NCI-H69 (cell line): Measurements from ENCODE around the gene PALLD.

Experiments
- DNase-seq: peaks from one replicate; lab custom pipeline; 2025; lab: John Stamatoyannopoulos, UW

The PALLD gene

DNA sequence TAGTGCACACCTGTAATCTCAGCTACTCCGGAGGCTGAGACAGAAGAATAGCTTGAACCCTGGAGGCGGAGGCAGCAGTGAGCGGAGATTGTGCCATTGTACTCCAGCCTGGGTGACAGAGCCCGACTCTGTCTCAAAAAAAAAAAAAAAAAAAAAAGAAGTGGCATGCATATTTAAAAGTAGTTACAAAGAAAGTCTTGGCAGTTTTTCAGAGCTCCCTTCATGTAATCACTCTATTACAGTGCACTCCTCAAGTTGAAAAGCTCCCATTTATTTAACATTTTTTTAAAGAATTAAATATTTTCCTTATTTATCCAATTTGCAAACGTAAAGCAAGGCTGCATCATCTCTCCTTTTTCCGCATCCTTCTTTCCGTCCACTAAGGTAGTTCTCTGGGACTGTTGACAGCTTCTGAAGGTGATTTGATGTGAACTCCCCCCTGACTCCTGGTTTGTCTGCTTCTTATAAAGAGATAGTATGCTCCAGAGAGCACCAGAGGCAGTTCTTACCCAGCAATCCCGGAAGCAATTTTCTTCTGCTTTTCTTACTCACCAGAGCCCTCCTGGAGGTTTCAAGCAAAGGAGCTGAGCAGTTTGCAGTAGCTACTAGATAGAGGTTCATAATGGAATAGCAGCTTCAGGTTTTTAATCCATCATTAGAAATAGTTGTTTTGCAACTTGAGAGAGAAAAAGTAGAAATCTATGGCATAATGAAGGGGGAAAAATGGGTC, 151.0 kb downstream of the PALLD start:
- peak; percentile 48 for DNase-seq

DNA sequence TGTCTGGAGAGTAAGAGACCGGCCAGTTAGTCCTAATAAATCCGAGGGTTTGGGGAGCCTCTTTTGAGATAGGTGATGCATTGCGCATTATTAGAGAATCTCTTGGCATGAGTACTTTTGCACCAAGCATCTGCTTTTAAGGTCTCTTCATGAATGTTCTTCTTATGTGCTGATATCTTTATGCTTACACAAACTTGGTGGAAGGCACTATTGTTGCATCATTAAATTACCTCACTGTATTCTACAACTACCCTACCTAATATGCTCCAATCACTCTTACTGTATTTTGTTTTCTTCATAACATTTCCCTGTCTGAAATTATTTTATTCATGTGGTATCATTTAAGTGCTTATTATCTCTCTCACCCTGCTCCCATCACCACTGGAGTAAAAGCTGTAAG, 151.6 kb downstream of the PALLD start:
- DNase-seq = no peak

DNA sequence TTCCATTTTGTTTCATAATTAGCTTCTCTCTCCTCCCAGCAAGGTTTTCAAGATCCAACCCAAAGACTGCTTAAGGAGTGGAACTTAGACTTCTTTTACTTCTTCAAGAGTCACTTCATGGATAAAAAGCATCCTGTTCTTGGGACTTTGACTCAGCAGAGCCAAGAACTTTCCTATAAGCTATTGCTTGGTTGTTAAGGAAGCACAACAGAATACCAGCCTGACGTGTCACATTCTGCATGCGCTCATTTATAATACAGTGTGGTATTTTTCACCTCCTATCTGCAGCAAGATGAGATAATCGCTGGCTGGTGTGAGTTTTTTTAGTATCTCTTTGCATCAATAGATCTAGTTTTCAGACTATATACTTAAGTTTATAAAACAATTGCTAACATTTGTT, 152.1 kb downstream of the PALLD start:
- DNase-seq = peak; percentile 39

DNA sequence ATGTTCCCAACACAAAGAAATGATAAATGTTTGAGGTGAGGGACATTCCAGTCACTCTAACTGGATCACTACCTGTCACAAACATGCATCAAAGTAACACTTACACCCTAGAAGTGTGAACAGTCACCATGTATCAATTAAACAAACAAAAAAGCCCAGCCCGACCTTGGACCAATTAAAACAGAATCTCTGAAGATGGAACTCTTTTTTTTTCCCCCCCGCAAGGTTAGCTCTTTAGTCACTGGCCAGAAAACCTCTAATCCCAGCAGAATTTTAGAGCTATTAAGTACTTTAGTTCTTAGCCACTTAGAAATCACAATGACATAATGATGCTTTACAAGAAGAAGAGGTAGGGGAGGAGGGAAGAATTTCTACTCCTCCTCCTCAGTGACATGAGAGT, 154.5 kb downstream of the PALLD start:
- peak; percentile 50 for DNase-seq

DNA sequence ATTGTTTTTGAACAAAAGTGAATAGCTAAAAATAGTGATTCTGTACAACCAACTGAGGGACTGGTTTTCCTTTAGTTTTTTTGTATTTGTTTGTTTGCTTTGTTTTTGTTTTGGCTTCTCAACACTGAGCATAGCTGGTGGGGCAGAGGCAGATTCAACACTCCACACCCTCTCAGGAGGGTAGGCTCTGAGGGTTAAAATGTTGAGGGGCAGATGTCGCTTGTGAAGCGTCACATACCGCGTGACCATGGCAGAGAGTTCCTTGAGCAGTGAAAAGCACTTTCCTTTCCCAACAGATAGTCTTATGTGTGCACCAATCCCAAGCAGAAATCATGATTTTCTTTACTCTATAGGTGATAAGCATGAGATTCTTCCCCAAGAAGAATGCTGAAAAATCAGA, 155.0 kb downstream of the PALLD start:
- no peak for DNase-seq

DNA sequence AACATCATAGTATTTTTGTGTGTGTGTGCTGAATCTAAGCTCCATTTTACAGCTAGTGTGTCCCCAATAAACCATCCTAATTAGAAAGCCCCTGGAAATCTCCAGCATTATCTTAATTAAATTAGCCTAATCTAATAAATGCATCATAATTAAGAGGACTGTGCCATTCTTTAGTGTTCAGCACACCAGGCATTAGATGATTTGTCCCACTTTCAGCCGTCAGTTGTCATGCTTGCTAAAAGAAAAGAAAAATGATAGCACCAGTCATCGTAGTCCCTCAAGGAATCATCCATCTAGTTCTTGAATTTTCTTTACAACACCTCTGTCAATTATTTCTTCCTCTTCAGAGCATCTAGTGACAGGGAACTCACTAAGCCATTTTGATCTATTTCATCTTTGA, 155.9 kb downstream of the PALLD start:
- DNase-seq = no peak

DNA sequence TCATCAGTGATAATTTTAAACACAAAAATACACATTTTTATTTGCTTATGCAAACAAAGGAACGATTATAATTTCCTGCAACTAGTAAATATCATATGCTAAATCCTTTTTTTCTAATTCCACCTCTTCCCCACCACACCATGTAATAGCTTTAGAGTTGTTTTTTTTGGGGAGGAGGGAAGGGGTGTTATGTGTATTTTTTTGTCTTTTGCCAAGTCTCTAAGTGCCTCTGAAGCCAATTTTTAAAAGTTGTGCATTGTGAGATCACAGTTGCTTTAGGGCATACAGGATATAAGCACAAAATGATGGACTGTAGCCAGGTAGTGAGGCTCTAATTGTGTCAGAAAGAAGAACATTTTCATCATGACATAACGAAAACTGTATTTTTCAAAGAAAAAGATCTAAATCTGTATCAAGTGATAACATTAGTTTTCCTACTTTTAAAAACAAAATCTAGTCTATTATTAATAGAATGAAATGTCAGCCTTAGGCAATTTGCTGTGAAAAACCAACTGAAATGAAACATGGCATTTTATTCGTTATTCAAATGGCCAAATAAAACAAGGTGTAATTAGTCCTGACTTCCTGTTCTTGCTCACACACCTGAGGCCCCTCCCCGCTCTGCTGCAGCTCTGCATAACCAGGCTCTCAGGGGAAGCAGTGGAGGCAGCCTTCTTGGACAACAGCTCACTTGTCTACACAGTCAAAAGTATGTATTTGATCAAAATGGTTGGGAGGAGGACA, 157.4 kb downstream of the PALLD start:
- peak; percentile 93 for DNase-seq

DNA sequence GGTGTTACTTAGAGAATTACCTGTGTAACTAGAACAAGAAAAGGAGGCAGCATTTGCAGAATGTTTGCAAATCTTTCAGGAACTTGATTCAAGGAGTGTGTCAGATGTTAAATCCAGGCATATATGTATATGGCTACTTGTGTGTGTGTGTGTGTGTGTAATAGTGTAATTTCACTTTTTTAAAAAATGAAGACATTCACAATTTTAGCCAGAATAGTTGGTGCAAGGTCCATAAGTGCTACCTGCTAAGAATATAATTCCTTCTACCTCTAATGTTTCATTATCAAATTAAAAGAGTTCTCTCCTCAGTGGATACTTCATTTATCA, 158.0 kb downstream of the PALLD start:
- no peak for DNase-seq

DNA sequence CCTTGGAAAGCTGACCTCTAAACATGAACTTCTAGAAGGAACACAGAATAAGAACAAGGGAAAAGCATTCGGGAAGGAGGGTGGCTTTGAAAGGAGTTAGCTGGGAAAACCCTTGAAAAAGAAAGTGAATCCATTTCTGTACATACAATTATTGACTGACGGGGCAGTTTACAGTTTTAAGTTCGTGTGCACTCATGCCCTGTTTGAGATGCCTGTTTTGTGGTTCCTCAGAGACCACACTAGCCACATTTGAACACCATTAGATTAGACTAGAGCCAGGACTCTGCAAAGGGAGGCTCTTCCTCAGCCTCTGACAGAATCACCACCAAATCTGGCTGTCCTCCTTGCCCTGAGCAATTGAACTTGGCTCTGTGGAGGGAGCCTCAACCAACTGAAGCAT, 158.3 kb downstream of the PALLD start:
- DNase-seq = peak; percentile 70

DNA sequence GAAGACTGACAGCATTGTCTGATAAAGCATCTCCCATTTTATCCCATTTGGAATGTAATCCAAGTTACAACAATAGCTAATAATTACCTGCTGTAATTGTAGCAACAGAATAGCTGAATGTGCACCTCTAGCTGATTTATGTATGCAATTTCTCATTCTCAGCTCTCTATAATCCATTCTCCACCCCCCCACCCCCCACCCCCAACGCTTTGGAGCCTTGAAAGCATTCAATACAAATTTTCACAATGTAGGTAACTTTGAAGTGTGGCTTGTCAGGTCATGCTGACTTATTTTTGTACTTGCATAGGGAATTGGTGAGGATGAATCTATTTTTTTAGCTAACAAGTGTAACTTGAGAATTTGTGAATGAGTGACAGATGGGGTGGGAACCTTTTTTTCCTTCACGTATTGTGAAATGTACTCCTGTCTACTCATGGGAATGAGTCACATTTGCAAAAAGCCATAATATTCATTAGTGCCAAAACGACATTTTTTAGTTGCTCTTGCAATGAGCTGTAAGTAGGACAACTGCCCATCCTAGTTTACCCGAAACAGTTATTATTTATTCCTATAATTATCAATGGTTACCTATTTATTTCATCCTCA, 159.3 kb downstream of the PALLD start:
- DNase-seq = peak; percentile 82

DNA sequence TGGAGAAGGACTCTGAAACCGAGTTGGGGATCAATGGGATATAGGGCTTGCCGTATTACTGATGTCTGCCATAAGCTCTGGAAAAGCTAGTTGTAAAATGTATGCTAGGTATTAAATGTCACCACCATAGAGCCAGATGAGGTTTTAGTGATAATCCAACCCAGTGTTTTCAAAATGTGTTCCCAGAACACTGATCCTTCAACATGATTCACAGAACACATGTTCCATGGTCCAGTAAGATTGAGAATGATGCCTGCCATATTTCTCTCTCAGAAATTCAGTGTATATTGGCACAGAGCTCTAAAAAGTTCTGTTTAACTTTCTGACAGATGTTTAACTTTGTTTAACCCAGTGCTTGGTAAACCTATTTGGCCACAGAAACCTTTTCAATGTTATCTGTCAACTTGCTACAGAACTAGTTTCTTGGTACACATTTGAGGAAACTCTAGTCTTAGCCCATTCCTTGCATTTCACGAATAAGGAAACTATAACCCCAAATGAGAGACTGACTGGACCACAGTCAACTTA, 160.2 kb downstream of the PALLD start:
- no peak for DNase-seq

DNA sequence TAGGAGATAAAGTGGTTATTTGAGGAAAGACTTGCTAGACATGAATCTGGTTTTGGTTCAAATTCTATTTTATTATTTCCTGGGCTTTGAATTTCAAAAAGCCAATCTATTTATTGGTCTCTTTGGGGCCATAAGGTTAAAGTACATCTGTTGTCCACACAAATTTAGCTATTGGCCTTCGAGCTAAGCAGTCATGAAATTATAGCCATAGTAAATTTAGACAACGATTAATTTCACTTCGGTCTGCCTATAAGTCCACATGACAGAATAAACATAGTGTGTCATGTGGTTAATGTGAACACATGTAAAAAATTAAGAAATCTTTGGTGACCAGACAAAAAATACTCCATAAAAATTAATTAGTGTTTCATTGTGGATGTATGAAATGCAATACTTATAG, 161.9 kb downstream of the PALLD start:
- peak; percentile 17 for DNase-seq

DNA sequence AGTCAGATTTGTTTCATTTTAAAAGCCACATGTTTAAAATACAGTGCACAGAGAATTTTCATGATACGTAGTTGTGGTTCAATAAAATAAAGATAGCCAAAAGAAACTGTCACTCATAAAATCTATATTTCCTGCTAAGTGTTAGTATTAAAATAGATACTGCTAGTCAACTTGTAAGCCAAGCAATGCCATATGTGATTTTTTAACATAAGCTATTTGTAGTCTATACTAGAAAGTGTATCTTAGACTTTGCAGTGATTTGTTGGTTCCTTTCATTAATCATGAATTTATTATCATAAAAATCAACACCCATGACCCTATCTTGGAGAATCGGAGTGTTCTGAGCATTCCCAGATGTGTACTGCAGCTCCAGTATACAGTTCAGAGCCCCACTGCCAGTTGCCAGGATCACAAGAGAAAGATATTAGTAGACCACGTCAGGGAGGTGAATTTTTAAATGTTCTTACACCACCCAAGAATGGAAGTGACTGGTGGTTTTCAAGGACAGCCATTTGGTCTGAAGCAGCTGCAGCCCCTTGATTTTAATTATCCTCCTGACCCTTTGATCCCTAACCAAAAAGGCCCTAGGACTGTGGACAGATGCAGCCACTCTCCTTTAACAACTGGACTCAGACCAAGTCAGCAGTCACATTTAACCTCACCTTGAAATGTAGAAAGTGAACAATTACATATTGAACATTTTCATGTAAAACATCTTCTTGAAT, 163.1 kb downstream of the PALLD start:
- peak; percentile 65 for DNase-seq

DNA sequence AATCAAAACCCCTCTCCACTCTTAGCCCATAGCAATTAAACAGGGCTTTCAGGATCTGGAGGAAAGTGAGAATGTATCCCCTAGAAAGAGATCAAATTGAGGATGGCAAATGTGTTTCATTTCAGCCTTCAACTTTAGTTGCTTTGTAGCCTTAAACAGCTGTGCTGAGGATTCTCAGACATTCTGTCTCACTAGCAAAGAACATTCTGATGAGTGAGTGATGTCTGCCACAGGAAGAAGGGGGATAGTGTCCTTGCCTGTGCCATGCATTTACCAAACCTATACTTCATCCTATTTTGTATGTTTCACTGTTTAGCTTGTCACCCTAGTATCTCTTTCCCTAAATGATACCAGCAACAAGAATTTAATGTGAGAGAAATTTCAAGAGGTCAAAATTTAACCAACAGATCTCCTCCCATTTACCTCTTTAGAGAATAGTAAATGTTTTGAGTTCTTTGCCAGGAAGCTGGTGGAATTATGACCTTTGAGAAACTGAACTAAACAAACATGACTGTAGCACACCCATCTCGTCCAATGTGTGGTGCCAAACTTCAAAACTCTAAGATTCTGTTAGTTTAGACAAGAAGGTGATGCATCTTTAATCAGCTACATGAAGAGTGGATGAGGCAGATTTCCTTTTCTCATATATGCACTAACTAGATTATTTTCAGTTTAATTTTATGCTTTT, 165.6 kb downstream of the PALLD start:
- DNase-seq = peak; percentile 12

DNA sequence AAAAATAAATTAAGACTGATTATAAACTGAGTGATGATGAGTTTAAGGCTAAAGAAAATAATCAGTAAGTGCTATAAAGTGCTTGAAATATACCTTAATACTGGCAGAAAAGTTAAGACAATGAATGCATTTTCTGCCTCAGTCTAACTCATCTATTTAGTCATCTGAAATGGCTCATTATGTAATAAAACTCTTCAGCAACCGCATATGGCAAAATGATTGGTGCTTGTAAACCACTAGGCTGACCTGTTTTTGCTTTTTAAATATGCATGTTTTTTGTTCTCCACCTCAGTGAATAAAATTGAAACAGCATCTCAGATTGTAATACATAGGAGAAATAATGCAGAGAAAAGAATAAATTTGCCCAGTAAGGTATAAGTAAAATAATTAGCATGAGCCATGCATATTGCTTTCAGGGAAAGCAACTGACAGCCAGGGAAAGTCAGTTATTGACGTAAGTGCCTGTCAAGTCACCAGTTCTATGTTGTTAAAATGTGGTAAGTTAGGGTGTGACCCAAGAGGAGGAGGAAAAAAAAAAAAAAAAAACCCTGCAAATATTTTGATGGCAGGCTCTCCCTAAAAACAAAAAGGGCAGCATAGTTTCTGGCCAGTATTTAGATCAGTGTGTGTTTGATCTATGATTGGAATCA, 167.5 kb downstream of the PALLD start:
- DNase-seq = no peak

DNA sequence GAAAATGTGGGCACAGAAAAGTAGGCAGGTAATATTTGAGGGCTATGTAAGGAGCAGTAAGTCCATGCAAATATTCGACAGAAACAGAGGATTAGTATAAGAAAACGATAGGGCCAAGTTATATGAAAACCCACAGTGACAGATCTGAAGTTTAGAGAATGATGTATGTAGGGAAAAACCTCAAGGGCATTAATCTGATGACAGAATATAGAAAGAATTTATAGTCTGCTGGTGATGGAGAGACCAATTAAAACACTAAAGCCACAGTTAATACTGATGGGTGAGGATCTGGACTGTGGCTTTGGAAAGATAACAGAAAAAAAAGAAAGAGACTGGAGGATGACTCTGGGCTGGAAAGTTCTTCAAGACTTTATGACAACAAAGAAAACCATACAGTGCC, 169.7 kb downstream of the PALLD start:
- DNase-seq = no peak

DNA sequence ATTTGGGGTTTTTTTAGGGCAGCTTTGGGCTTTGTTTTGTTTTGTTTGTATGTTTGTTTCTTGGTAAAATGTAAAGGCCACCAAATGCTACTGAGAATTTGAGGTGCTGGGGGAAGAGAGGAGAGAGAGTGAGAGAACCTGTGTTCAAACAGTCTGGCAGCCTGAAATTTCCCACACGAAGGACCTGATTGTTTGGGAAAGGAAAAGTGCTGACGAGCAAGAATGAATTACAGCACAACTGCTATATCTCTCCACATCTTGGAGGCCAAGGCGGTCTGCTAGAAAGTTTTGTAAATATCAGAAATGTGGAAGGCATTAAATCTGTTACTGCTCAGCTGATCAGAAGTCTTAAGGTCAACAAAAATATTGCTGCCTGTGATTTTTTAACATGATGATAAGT, 170.5 kb downstream of the PALLD start:
- no peak for DNase-seq

DNA sequence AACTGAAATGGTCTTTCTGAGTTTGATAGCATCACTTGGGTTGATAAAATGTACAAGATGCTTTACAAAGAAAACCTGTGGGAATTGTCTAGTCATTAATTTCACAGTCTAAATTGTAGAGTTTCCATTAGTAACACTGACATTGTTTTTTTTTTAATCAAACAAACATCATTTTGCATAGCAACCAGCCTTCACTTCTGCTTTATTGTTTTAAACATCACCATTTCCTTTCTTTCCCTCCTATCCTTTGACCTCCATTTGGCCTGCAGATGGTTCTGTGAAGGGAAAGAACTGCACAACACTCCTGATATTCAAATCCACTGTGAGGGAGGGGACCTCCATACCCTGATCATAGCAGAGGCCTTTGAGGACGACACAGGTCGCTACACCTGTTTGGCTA, 171.1 kb downstream of the PALLD start:
- DNase-seq = peak; percentile 33

DNA sequence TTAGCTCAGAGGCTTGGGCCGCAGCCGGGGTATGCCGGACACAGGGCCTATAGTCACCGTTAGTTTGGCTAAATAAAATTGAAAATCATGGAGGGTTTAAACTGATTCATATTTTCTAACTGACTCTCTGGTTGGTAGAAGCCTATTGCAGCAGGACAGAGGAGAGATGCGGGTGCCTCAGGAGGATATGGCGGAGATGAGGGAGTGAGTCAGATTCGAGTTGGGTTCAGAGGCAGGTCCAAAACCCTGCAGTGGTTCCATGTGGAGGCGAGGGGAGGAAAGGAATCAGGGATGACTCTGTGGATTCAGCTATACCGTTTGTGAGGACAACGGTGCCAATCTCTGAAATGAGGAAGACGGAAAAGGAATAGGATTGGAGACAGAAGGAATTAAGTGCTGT, 176.6 kb downstream of the PALLD start:
- DNase-seq = no peak

DNA sequence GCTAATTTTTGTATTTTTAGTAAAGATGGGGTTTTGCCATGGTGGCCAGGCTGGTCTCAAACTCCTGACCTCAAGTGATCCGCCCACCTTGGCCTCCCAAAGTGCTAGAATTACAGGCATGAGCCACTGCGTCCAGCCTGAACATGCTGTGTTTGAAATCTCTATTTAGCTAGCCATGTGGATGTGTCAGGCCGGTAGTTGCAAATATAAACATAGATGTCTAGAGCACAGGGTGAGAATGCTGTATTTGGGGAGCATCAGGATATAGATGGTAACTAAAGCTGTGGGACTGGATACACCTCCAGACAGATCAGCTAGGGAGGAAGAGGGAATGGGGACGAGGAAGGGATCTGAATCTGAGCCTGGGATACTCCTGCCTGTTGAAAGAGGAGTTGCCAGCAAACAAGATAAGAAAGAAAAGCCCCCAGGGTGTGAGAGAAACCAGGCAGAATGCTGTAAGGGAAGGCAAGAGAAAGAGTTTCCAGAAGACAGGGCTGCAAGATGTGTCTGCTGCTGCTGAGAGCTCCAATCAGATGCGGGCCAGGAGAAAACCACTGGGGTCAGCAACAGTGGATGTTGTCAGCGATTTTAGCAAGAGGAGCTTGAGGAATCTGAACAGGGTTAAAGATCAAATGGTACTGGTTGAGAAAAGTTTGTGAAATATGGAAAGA, 177.4 kb downstream of the PALLD start:
- DNase-seq = peak; percentile 13

DNA sequence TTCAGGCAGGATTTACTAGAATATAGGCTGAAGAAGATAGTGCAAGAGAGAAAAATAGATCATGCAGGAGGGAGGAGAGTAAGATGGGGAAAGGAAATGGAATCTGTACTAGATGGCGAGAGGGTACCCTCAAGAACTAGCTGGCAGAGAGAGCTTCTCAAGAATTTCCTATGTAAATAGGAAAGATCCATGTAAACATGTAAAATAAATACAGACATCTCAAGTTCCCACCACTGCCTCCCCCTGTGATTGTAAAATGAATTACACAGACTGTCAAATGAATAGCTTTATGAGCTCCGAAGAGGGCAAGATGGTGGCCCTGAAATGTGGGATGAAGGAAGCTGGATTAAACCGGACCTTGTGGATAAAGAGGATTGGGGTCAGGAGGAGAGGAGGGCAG, 178.0 kb downstream of the PALLD start:
- peak; percentile 29 for DNase-seq
